Smooth muscle cell of bladder (primary cell): ENCODE data around the gene CISD1. TPM values are rescaled to one million over a fixed set of nuclear protein-coding genes. Genes with fewer than 3 reads are reported as not detected.

Experiments
- total RNA-seq: library from RNA; depleted of rRNA; stranded (reverse); fragments of >200 nt; gene quantifications from 2 replicates; pipeline ENCODE4 v1.2.3, GENCODE V29; 2014

The CISD1 gene
- 18.2 and 23.9 TPM in 2 replicates for total RNA-seq

GRCh38 chr10:58268946-58269781 is at the start of gene CISD1:
CISD1 (plus strand) TSS chr10:58269162; CDS start chr10:58269274, 112 bp downstream.

DNA sequence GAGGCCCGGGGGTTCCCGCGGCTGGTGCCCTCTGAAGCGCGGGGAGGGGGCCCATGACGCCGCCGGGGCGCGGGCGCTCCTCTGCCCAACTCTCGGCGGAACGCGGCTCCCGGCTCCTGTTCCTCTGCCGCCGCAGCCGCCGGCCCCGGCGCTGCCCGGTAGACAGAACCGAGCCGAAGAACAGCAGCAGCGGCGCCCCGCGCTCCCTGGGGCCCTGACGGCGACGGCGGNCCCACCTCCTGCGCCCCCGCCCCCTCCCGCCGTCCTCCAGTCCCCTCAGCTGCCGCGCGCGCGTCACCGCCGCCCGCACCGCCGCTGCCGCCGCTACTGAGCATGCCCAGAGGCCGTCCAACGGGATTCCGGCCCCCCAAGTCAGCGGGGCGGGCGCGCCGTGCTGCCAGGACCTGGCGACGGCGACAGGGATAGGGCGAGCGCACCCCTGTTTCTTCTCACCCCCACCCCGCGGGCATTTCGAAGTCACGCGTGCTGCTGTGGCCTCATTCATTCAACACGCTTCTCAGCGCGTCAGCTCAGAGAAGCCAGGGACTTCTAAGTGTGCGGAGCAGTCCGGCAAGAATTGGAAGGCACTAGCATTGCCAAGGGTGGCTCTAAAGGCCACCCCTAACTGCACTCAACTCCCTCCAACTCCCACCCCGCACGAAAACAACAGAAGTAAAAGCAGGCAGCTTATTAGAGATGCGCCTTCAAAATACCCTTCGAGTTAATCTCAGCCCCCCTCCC is 1.1 kb upstream of the CISD1 start, which contains the start of gene IPMK:
Gene IPMK (minus strand): TSS at position 182 of the 741 bp plus-strand sequence. CDS start 283 bp downstream, outside the sequence.

DNA sequence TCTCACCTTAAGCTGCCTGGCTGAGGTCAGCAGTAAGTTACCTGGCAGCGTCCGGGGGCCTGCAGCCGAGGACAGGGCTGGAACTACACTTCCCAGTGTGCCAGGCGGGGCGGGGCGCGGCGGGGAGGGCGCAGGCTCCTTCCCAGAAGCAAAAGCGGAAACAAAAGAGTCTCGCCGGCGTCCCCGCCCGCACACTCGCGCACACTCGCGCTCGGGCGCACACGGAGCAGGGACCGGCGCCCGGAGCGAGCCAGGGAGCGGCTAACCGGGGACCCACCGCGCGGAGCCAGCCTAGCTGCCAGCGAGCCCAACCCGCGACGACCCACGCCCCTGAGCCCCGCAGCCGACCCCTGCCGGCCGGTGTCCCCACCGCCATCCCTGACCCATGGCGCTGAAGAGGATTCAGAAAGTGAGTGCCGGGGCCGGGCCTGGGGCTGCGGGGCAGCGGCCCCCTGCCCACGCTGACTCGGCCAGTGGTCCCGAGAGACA is 65.9 kb downstream of the CISD1 start, which contains the start of gene UBE2D1:
Gene UBE2D1 (plus strand): TSS at position 190 of the 489 bp plus-strand sequence. CDS start 196 bp downstream, at position 386.

Other genes starting within 250 kb of the CISD1 start
- 5.3 and 5.5 TPM in 2 replicates for gene IPMK, start 1.3 kb upstream of the CISD1 start, total RNA-seq
- gene UBE2D1, start 65.8 kb downstream of the CISD1 start, total RNA-seq: 10.4 and 11.7 TPM in 2 replicates
- 16.1 and 20.5 TPM in 2 replicates for gene TFAM, start 116.2 kb downstream of the CISD1 start, total RNA-seq
- 99.6 and 108 TPM in 2 replicates for gene BICC1, start 243.7 kb downstream of the CISD1 start, total RNA-seq